ENCODE data around the gene FNBP1.
"Not testable (repeated sequence)": the region's sequence is repeated elsewhere in the genome, so short reads cannot be mapped to it uniquely, and the experiment has no call there.

- not testable (repeated sequence) for TF ChIP-seq CTCF (conservative IDR thresholded peaks at IDR 0.05; ENCODE audit: low read depth in 2 of 2); POLR2AphosphoS5 (IDR thresholded peaks at IDR 0.05; ENCODE audit: low read depth); EZH2phosphoT487 (IDR thresholded peaks at IDR 0.05; ENCODE audit: unreplicated experiment); CREB1 (CRISPR knock-in tag; IDR thresholded peaks at IDR 0.05; ENCODE audit: low read depth)
These were observed 45.3 kb downstream of the FNBP1 start for GRCh38 chr9:129997706-129998105.
